ENCODE data around the gene LIPJ. TPM values are rescaled to one million over a fixed set of nuclear protein-coding genes. Genes with fewer than 3 reads are reported as not detected.

The LIPJ gene
- total and polyA plus RNA-seq, 7 donors: 0.03 to 0.30 (median 0.15) TPM; not detected in 1

DNA sequence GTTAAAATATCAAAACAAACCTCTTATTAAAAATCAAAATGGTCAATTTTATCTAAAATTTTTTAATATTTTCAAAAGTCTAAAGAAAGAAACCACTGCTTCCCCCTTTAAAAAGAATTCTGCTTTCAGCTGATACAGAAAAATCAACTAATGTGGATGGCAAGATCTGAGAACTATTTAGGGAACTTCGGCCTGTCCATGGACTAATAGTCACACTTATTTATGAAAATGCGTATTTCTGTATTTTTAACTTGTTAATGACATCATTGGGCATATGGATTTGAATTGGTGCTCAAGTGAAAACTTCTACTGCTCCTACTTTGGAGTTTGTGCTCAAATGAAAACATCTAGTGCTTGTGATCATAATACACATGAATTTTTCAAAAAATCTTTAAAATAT is 35.3 kb upstream of the LIPJ start:
- intact Hi-C loops (cut with DNase I): loop anchor here (5.0 to 10.0 kb wide), 2 partner anchors 144 to 146 kb away; no protein-coding TSS in a partner anchor
- WGBS, 3 donors: 82 to 91% (median 89%) methylated on average over 2 of the region's 2 CpGs

DNA sequence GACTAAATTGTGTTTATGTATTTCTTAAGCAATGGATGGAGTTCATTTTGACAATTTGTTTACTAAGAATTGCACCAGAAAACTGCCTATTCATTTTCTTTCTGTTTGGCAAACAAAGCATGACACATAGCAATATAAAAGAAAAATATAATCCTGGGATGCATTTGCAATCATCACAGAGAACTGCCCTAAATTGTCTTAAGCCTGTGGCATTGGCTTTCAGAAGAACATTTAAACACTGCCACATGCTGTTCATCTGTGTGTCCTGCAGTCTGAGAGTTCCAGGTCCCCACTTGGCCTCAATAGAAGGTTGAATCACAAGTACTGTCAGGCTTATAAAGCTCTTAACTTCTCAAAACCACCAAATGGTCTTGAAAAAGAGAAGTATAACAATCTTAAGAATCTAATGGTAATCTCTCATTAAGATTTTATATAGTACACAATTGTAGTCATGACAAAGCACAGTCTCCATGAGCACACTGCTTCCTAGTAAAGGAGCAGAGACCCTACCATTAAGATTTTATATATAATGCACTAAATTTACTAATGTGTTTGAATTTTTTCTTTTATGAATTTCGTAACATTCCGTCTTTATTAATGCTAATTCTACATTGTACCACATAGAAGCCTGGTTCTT is 33.3 kb upstream of the LIPJ start:
- no peak overlapping the region for H3K4me3 ChIP-seq
- H3K36me3 ChIP-seq (ENCODE audit: insufficient read depth in 1 of 2, low read depth in 1 of 2): no peaks in the 10 kb centered on the region
- no peaks in the 10 kb centered on the region for H3K9me3 ChIP-seq
- H3K4me1 ChIP-seq: no peaks in the 10 kb centered on the region
- TF ChIP-seq, protein P1, sequence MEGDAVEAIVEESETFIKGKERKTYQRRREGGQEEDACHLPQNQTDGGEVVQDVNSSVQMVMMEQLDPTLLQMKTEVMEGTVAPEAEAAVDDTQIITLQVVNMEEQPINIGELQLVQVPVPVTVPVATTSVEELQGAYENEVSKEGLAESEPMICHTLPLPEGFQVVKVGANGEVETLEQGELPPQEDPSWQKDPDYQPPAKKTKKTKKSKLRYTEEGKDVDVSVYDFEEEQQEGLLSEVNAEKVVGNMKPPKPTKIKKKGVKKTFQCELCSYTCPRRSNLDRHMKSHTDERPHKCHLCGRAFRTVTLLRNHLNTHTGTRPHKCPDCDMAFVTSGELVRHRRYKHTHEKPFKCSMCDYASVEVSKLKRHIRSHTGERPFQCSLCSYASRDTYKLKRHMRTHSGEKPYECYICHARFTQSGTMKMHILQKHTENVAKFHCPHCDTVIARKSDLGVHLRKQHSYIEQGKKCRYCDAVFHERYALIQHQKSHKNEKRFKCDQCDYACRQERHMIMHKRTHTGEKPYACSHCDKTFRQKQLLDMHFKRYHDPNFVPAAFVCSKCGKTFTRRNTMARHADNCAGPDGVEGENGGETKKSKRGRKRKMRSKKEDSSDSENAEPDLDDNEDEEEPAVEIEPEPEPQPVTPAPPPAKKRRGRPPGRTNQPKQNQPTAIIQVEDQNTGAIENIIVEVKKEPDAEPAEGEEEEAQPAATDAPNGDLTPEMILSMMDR (IDR thresholded peaks at IDR 0.05): peak; percentile 80
- intact Hi-C loops (cut with DNase I): loop anchor here (2.0 to 10.0 kb wide), 3 partner anchors 146 to 702 kb away; no protein-coding TSS in a partner anchor
- no peaks in the 10 kb centered on the region for H3K27me3 ChIP-seq (ENCODE audit: insufficient read depth in 3 of 3, low read length in 2 of 3)
- DNase-seq (peak in 1 of 2 donors; percentile 17), ATAC-seq (peak; percentile 86 to 99 (median 93))
- no peak overlapping the region for H3K27ac ChIP-seq
- 76 to 87% (median 78%) methylated on average over 2 of the region's 2 CpGs for WGBS, 3 donors

More for the DNA sequence above, 35.3 kb upstream of the LIPJ start:
- no peaks in the 10 kb centered on the region for H3K9me3 ChIP-seq
- TF ChIP-seq, protein P1 (IDR thresholded peaks at IDR 0.05): no peak
- H3K4me1 ChIP-seq: no peaks in the 10 kb centered on the region
- no peak for ATAC-seq
- H3K27ac ChIP-seq: no peak overlapping the region
- H3K4me3 ChIP-seq: no peak overlapping the region
- H3K36me3 ChIP-seq (ENCODE audit: insufficient read depth in 1 of 2, low read depth in 1 of 2): no peaks in the 10 kb centered on the region
- H3K27me3 ChIP-seq (ENCODE audit: insufficient read depth in 3 of 3, low read length in 2 of 3): no peaks in the 10 kb centered on the region
- no peak for DNase-seq

- DNase-seq: no peak
- no peak for ATAC-seq
- Histone ChIP-seq H3K36me3 (ENCODE audit: insufficient read depth in 1 of 2, low read depth in 1 of 2) (no peaks in the 10 kb centered on the region), H3K9me3 (no peaks in the 10 kb centered on the region), H3K27ac (no peak overlapping the region), H3K4me1 (no peaks in the 10 kb centered on the region), H3K27me3 (ENCODE audit: insufficient read depth in 3 of 3, low read length in 2 of 3) (no peaks in the 10 kb centered on the region), H3K4me3 (no peak overlapping the region)
- WGBS, 3 donors: 67 to 76% (median 75%) methylated on average over 7 of the region's 7 CpGs
- TF ChIP-seq, protein P1 (IDR thresholded peaks at IDR 0.05): no peak
- intact Hi-C loops (cut with DNase I): loop anchor here in 1 of 2 donors (5.0 to 10.0 kb wide), 2 partner anchors 151 to 708 kb away; no protein-coding TSS in a partner anchor
Observed at GRCh38 chr10:88555190-88555908, 31.2 kb upstream of the LIPJ start.

- no peaks in the 10 kb centered on the region for H3K4me1 ChIP-seq
- H3K4me3 ChIP-seq: no peak overlapping the region
- no peaks in the 10 kb centered on the region for H3K9me3 ChIP-seq
- H3K27ac ChIP-seq: no peak overlapping the region
- WGBS, 3 donors: 81 to 90% (median 84%) methylated on average over 1 of the region's 1 CpG
- DNase-seq (no peak), ATAC-seq (no peak)
- intact Hi-C loops (cut with DNase I): loop anchor here in 1 of 2 donors (5.0 to 10.0 kb wide), 2 partner anchors 152 to 710 kb away; no protein-coding TSS in a partner anchor
- H3K36me3 ChIP-seq (ENCODE audit: insufficient read depth in 1 of 2, low read depth in 1 of 2): no peaks in the 10 kb centered on the region
- H3K27me3 ChIP-seq (ENCODE audit: insufficient read depth in 3 of 3, low read length in 2 of 3): no peaks in the 10 kb centered on the region
- TF ChIP-seq, protein P1 (IDR thresholded peaks at IDR 0.05): no peak
Observed at GRCh38 chr10:88557256-88557655, 29.3 kb upstream of the LIPJ start.

Data from psoas muscle (tissue), 8 donors.